ENCODE data around the gene MRI1.

DNA sequence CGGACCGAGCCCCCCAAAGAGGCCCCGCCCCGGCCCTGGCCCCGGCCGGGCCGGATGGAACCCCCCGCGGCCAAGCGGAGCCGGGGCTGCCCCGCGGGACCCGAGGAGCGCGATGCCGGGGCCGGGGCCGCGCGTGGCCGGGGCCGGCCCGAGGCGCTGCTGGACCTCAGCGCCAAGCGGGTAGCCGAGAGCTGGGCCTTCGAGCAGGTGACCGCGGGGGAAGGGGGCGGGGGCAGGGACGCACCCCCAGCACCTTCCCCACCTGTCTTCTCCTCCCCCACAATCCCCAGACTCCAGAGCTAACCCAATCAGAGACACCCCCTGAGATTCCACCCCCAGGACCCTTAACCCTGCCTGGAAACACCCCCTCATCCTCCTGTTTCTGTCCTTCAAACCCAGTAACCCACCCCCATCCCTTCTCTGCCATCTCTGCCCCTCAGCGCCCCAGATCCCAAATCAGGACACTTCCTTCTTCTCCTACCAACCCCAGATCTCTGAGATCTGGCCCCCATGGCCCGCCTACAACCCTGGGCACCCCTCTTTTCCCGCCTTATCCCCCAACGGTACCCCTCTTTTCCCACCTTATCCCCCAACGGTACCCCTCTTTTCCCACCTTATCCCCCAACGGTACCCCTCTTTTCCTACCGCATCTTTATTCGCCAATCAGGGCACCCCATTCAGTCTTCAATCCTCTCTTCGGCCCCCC lies 31.4 kb downstream of the MRI1 start:
- TF ChIP-seq CTCF (IDR thresholded peaks at IDR 0.05) (no peak), EP300 (IDR thresholded peaks at IDR 0.05) (no peak)
